GM23338 (cell line): ENCODE data around the gene VAPB. TPM values are rescaled to one million over a fixed set of nuclear protein-coding genes. Genes with fewer than 3 reads are reported as not detected.

Experiments
- ATAC-seq: fragments of 200-7000 bp; cut with Tn5 transposase; 3 replicates; pipeline ENCODE4 v1.9.1; 2020
- DNase-seq: peaks from one replicate; pipeline ENCODE4 v3.0.0-alpha.2; 2015; ENCODE audit warnings: low spot score
- H2AFZ ChIP-seq: fragments of 200-600 bp; sonication (generic); 2 replicates; pipeline ENCODE4 v1.8.0; 2016; ENCODE audit warnings: antibody characterized with exemption, mild to moderate bottlenecking, moderate library complexity
- H3F3A ChIP-seq: fragments of 200-600 bp; sonication (generic); replicated peaks from 2 replicates; pipeline ENCODE4 v1.8.0; 2017; ENCODE audit warnings: antibody characterized with exemption, mixed run types, low read depth
- H3K27ac ChIP-seq: fragments of 200-600 bp; sonication (generic); 2 replicates; pipeline ENCODE4 v1.6.1; 2016; ENCODE audit warnings: low read depth
- H3K27me3 ChIP-seq: fragments of 200-600 bp; sonication (generic); 2 replicates; pipeline ENCODE4 v1.8.0; 2016; ENCODE audit warnings: mild to moderate bottlenecking, mixed run types, moderate library complexity; ENCODE audit not compliant: insufficient read depth
- H3K36me3 ChIP-seq: fragments of 200-600 bp; sonication (generic); 2 replicates; pipeline ENCODE4 v1.8.0; 2016; ENCODE audit warnings: mild to moderate bottlenecking; ENCODE audit not compliant: insufficient read depth
- H3K4me1 ChIP-seq: fragments of 200-600 bp; sonication (generic); 2 replicates; pipeline ENCODE4 v1.8.0; 2016; ENCODE audit warnings: mild to moderate bottlenecking, moderate library complexity; ENCODE audit not compliant: insufficient read depth
- H3K4me2 ChIP-seq: fragments of 200-600 bp; sonication (generic); 2 replicates; pipeline ENCODE4 v1.7.1; 2017; ENCODE audit warnings: mixed run types
- H3K4me3 ChIP-seq: fragments of 200-600 bp; sonication (generic); 2 replicates; pipeline ENCODE4 v1.6.1; 2016; ENCODE audit warnings: mixed run types
- H3K79me2 ChIP-seq: fragments of 200-600 bp; sonication (generic); replicated peaks from 2 replicates; pipeline ENCODE4 v1.8.0; 2017; ENCODE audit warnings: mild to moderate bottlenecking; ENCODE audit not compliant: insufficient read depth
- H3K9me2 ChIP-seq: fragments of 200-600 bp; sonication (generic); 2 replicates; pipeline ENCODE4 v1.8.0; 2017; ENCODE audit not compliant: insufficient read depth
- H4K20me1 ChIP-seq: fragments of 200-600 bp; sonication (generic); replicated peaks from 2 replicates; pipeline ENCODE4 v1.8.0; 2017; ENCODE audit warnings: mild to moderate bottlenecking; ENCODE audit not compliant: insufficient read depth
- H3K27ac Mint-ChIP-seq: 2 replicates; pipeline ENCODE4 v1.8.0; 2020; ENCODE audit warnings: inconsistent platforms, mild to moderate bottlenecking, moderate library complexity, mixed read lengths
- H3K27me3 Mint-ChIP-seq: 3 replicates; pipeline ENCODE4 v1.8.0; 2022; ENCODE audit warnings: low read depth, mild to moderate bottlenecking, moderate library complexity, mixed read lengths, inconsistent platforms; ENCODE audit not compliant: insufficient read depth, poor library complexity
- H3K36me3 Mint-ChIP-seq: 3 replicates; pipeline ENCODE4 v1.8.0; 2021; ENCODE audit warnings: low read depth, mild to moderate bottlenecking, inconsistent platforms, moderate library complexity, mixed read lengths
- H3K4me1 Mint-ChIP-seq: 3 replicates; pipeline ENCODE4 v1.8.0; 2020; ENCODE audit warnings: mild to moderate bottlenecking, inconsistent platforms, mixed read lengths
- H3K4me3 Mint-ChIP-seq: 3 replicates; pipeline ENCODE4 v1.8.0; 2021; ENCODE audit warnings: moderate library complexity, mild to moderate bottlenecking, inconsistent platforms, mixed read lengths
- H3K9me3 Mint-ChIP-seq: 3 replicates; pipeline ENCODE4 v1.8.0; 2020; ENCODE audit warnings: moderate library complexity, mild to moderate bottlenecking, inconsistent platforms, mixed read lengths
- CREB1 ChIP-seq: fragments of 250-450 bp; sonication (Bioruptor Pico); IDR thresholded peaks from 2 replicates; pipeline ENCODE4 v1.5.0; 2020; ENCODE audit warnings: low read depth, mild to moderate bottlenecking, moderate library complexity
- ETS1 ChIP-seq: IDR thresholded peaks from 2 replicates; pipeline ENCODE4 v1.6.1; 2016; ENCODE audit warnings: antibody characterized with exemption
- EZH2 ChIP-seq: fragments of 200-600 bp; sonication (generic); IDR thresholded peaks from one replicate; pipeline ENCODE4 v1.8.0; 2017; ENCODE audit warnings: antibody characterized with exemption, mild to moderate bottlenecking, low read depth; ENCODE audit not compliant: unreplicated experiment
- EZH2phosphoT487 ChIP-seq: fragments of 200-600 bp; sonication (generic); IDR thresholded peaks from one replicate; pipeline ENCODE4 v1.8.1; 2018; ENCODE audit warnings: antibody characterized with exemption; ENCODE audit not compliant: unreplicated experiment
- JUNB ChIP-seq: IDR thresholded peaks from one replicate; pipeline ENCODE4 v1.6.1; 2016; ENCODE audit warnings: antibody characterized with exemption; ENCODE audit not compliant: unreplicated experiment
- NANOG ChIP-seq: IDR thresholded peaks from 2 replicates; pipeline ENCODE4 v1.6.1; 2016; ENCODE audit warnings: antibody characterized with exemption, borderline replicate concordance
- POLR2AphosphoS5 ChIP-seq: IDR thresholded peaks from 2 replicates; pipeline ENCODE4 v1.6.1; 2016; ENCODE audit warnings: antibody characterized with exemption, low read depth
- REST ChIP-seq: IDR thresholded peaks from one replicate; pipeline ENCODE4 v1.6.1; 2018; ENCODE audit warnings: antibody characterized with exemption; ENCODE audit not compliant: unreplicated experiment
- STAT1 ChIP-seq: IDR thresholded peaks from one replicate; pipeline ENCODE4 v1.6.1; 2016; ENCODE audit warnings: antibody characterized with exemption; ENCODE audit not compliant: unreplicated experiment
- ZNF114 ChIP-seq: fragments of 250-450 bp; sonication (Bioruptor Pico); IDR thresholded peaks from 2 replicates; pipeline ENCODE4 v1.5.0; 2020; ENCODE audit warnings: mild to moderate bottlenecking, moderate library complexity
- ZNF331 ChIP-seq: fragments of 250-450 bp; sonication (Bioruptor Pico); IDR thresholded peaks from 2 replicates; pipeline ENCODE4 v1.5.0; 2020; ENCODE audit warnings: low read depth, mild to moderate bottlenecking, moderate library complexity
- ZNF462 ChIP-seq: fragments of 250-450 bp; sonication (Bioruptor Pico); IDR thresholded peaks from 2 replicates; pipeline ENCODE4 v1.5.0; 2020; ENCODE audit warnings: mild to moderate bottlenecking, moderate library complexity
- polyA plus RNA-seq: library from polyadenylated mRNA; unstranded; fragments of >200 nt; fragmentation: Nextera tagmentation; extraction: Ambion mirVana; gene quantifications from 2 replicates; pipeline ENCODE4 v1.2.1, GENCODE V29; 2016
- total RNA-seq: library from RNA; depleted of rRNA; stranded (reverse); fragments of >200 nt; shearing (Covaris generic); gene quantifications from 2 replicates; pipeline ENCODE4 v1.2.3, GENCODE V29; 2014
- TF ChIP-seq, protein P1 (sequence below), 2 experiments: fragments of 200-600 bp in 1 of 2; sonication (generic) in 1 of 2; conservative IDR thresholded peaks; 2 replicates each; pipeline versions ENCODE4 v1.5.1 to v1.6.1; 2016 to 2017; ENCODE audit warnings: antibody characterized with exemption in 2 of 2, low read depth in 2 of 2, mild to moderate bottlenecking in 2 of 2, moderate library complexity in 1 of 2

VAPB gene
- total and polyA plus RNA-seq, 2 experiments from 2014 or later, result 18.8 to 22.9 TPM

DNA sequence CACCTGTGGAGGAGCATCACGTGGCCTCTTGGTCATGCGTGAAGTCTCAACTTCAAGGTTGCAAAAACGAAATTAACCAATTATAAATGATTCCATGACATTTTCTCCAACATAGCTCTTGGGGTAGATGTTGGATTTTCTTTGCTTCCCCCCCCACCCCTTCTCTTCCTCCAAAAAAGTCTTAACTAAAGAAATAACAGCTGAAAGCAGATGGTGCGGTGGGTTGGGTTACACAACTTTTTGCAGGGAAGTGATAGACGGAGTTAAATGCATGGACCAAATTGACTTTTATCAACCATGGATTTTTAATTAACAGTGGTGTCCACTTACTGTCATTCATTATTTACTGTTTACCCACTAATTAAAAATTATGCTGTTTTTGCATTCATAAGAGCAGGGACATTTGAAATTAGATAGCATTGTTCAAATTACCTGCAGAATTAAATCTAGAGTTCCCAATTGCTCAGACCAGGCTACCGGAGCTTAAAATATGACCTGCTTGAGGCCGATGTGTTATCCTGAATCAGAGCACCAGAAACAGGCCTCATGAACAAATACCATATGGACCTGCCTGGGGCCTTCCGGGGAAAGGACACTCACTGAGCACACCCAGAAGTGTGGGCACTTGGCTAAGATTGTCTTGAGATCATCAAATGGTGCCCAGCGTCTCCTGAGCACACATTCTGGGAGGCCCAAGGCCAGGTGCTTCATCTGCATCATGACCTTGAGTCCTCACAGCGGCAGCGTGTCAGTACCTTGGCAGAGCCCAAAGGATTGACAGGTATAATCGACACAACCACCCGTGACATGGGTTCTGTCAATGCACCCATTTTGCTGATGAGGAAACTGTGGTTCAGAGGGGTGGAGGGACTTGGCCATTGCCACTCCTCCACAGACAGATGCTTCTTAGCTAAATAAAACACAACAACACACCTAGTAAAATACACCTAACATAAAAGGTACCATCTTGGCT lies 84.7 kb downstream of the VAPB start:
- Histone ChIP-seq H3K36me3 (peaks cover 9% of the 10 kb centered on the region; the same call in 1 of the 2 replicates), H3K27me3 (no peaks in the 10 kb centered on the region), H3K27ac (no peak overlapping the region), H2AFZ (no peak overlapping the region), H3K4me1 (no peaks in the 10 kb centered on the region), H3F3A (no peaks in the 10 kb centered on the region), H4K20me1 (no peaks in the 10 kb centered on the region), H3K79me2 (no peaks in the 10 kb centered on the region), H3K4me3 (no peak overlapping the region), H3K4me2 (no peak overlapping the region), H3K9me2 (no peaks in the 10 kb centered on the region; the same call in 1 of the 2 replicates)
- no peaks in the 10 kb centered on the region; the same call in 2 of the 3 replicates for H3K4me1 Mint-ChIP-seq
- no peak overlapping the region for H3K4me3 Mint-ChIP-seq
- peaks cover 22% of the 10 kb centered on the region for H3K9me3 Mint-ChIP-seq
- ATAC-seq (no peak), DNase-seq (no peak)
- no peak overlapping the region for H3K27ac Mint-ChIP-seq
- peaks cover 8% of the 10 kb centered on the region for H3K27me3 Mint-ChIP-seq
- TF ChIP-seq EZH2, result no peak
- no peak for TF ChIP-seq ZNF331
- TF ChIP-seq JUNB, result no peak
- TF ChIP-seq, protein P1, sequence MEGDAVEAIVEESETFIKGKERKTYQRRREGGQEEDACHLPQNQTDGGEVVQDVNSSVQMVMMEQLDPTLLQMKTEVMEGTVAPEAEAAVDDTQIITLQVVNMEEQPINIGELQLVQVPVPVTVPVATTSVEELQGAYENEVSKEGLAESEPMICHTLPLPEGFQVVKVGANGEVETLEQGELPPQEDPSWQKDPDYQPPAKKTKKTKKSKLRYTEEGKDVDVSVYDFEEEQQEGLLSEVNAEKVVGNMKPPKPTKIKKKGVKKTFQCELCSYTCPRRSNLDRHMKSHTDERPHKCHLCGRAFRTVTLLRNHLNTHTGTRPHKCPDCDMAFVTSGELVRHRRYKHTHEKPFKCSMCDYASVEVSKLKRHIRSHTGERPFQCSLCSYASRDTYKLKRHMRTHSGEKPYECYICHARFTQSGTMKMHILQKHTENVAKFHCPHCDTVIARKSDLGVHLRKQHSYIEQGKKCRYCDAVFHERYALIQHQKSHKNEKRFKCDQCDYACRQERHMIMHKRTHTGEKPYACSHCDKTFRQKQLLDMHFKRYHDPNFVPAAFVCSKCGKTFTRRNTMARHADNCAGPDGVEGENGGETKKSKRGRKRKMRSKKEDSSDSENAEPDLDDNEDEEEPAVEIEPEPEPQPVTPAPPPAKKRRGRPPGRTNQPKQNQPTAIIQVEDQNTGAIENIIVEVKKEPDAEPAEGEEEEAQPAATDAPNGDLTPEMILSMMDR (conservative IDR thresholded peaks at IDR 0.05; ENCODE audit: low read depth in 2 of 2), result no peak
- TF ChIP-seq ETS1, result no peak
- no peak for TF ChIP-seq EZH2phosphoT487
- no peak for TF ChIP-seq CREB1
- no peak for TF ChIP-seq POLR2AphosphoS5
- no peak for TF ChIP-seq ZNF462 (CRISPR knock-in tag)
- TF ChIP-seq STAT1, result no peak
- TF ChIP-seq NANOG, result no peak
- TF ChIP-seq ZNF114 (CRISPR knock-in tag), result no peak
- no peak for TF ChIP-seq REST
- H3K36me3 Mint-ChIP-seq, result peaks cover 11% of the 10 kb centered on the region; the same call in 2 of the 3 replicates
